ENCODE data around the gene MID1IP1.

- TF ChIP-seq CTCF (IDR thresholded peaks at IDR 0.05) (no peak), POLR2A (IDR thresholded peaks at IDR 0.05) (no peak)
Measured at GRCh38 chrX:38854305-38854704, 53.0 kb downstream of the MID1IP1 start.
